K562 (cell line): ENCODE data around the gene IMPG2.

ENCODE experiments used
- CHD1 ChIP-seq: fragments of 200-600 bp; sonication (generic); IDR thresholded peaks from one replicate; pipeline ENCODE4 v1.6.1; 2012; ENCODE audit warnings: mild to moderate bottlenecking, moderate library complexity, low read length, inconsistent platforms
- CTCF ChIP-seq, 3 experiments: IDR thresholded peaks in 2 of 3; conservative IDR thresholded peaks in 1 of 3; 2 replicates each; pipeline ENCODE4 v1.5.1; 2011 to 2012; ENCODE audit warnings: low read length in 3 of 3, mild to moderate bottlenecking in 3 of 3, control low read depth in 2 of 3, improper control_type of control experiment in 1 of 3, inconsistent platforms in 1 of 3, low read depth in 1 of 3, mixed read lengths in 1 of 3, moderate library complexity in 1 of 3; ENCODE audit not compliant: insufficient read depth in 2 of 3
- DDX20 ChIP-seq: fragments of 450-650 bp; IDR thresholded peaks from 2 replicates; pipeline ENCODE4 v1.6.1; 2016; ENCODE audit warnings: missing genetic modification characterization, low read depth, mild to moderate bottlenecking, missing compliant biosample characterization, moderate library complexity
- HMG20B ChIP-seq: fragments of 250-450 bp; sonication (Bioruptor Pico); IDR thresholded peaks from 2 replicates; pipeline ENCODE4 v1.5.0; 2021; ENCODE audit warnings: mild to moderate bottlenecking
- MAZ ChIP-seq, 2 experiments: fragments of 450-650 bp in 1 of 2; sonication (generic) in 1 of 2; formaldehyde crosslinking; IDR thresholded peaks in 1 of 2; conservative IDR thresholded peaks in 1 of 2; 2 replicates each; pipeline versions ENCODE4 v1.4.0 to v1.5.0; 2020; ENCODE audit warnings: mild to moderate bottlenecking in 1 of 2, missing genetic modification reagents in 1 of 2
- POLR2AphosphoS5 ChIP-seq: IDR thresholded peaks from 2 replicates; pipeline ENCODE4 v1.6.1; 2011; ENCODE audit warnings: mild to moderate bottlenecking, low read depth, low read length, moderate library complexity; ENCODE audit not compliant: control insufficient read depth, insufficient read depth
- RAD21 ChIP-seq, 2 experiments: fragments of 250-450 bp in 1 of 2; fragments of 450-650 bp in 1 of 2; sonication (Bioruptor Pico) in 1 of 2; formaldehyde crosslinking in 1 of 2; IDR thresholded peaks in 1 of 2; conservative IDR thresholded peaks in 1 of 2; 2 replicates each; pipeline versions ENCODE4 v1.4.0 to v1.8.0; 2020 to 2022; ENCODE audit warnings: mild to moderate bottlenecking in 2 of 2, moderate library complexity in 1 of 2
- RFX5 ChIP-seq: IDR thresholded peaks from 2 replicates; pipeline ENCODE4 v1.6.1; 2011; ENCODE audit warnings: low read depth, mild to moderate bottlenecking, improper control_type of control experiment, low read length
- TBP ChIP-seq: optimal IDR thresholded peaks from 2 replicates; pipeline ENCODE3; 2011; ENCODE audit warnings: low read depth, low read length, improper control_type of control experiment
- ZC3H8 ChIP-seq: fragments of 450-650 bp; IDR thresholded peaks from 2 replicates; pipeline ENCODE4 v1.6.1; 2017
- ZNF133 ChIP-seq: fragments of 250-450 bp; sonication (Bioruptor Pico); IDR thresholded peaks from 2 replicates; pipeline ENCODE4 v1.4.0; 2020; ENCODE audit warnings: mild to moderate bottlenecking
- TF ChIP-seq, protein P1 (sequence below): sonication (generic); formaldehyde crosslinking; IDR thresholded peaks from 2 replicates; pipeline ENCODE4 v1.8.1; 2023; ENCODE audit warnings: mild to moderate bottlenecking, missing genetic modification reagents
- TF ChIP-seq, protein P2 (sequence below): IDR thresholded peaks from 3 replicates; pipeline ENCODE4 v1.6.1; 2011; ENCODE audit warnings: borderline replicate concordance, mild to moderate bottlenecking; ENCODE audit not compliant: insufficient read length, insufficient read depth

- TF ChIP-seq RFX5: no peak
- TF ChIP-seq CTCF (IDR thresholded peaks at IDR 0.05 in 2 of 3, conservative IDR thresholded peaks at IDR 0.05 in 1 of 3; ENCODE audit: insufficient read depth in 2 of 3, low read depth in 1 of 3, low read length in 3 of 3): no peak
- no peak for TF ChIP-seq TBP
- TF ChIP-seq DDX20 (tag): no peak
- TF ChIP-seq, protein P1, sequence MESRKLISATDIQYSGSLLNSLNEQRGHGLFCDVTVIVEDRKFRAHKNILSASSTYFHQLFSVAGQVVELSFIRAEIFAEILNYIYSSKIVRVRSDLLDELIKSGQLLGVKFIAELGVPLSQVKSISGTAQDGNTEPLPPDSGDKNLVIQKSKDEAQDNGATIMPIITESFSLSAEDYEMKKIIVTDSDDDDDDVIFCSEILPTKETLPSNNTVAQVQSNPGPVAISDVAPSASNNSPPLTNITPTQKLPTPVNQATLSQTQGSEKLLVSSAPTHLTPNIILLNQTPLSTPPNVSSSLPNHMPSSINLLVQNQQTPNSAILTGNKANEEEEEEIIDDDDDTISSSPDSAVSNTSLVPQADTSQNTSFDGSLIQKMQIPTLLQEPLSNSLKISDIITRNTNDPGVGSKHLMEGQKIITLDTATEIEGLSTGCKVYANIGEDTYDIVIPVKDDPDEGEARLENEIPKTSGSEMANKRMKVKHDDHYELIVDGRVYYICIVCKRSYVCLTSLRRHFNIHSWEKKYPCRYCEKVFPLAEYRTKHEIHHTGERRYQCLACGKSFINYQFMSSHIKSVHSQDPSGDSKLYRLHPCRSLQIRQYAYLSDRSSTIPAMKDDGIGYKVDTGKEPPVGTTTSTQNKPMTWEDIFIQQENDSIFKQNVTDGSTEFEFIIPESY (CRISPR knock-in tag): no peak
- TF ChIP-seq ZC3H8: no peak
- no peak for TF ChIP-seq CHD1
- no peak for TF ChIP-seq MAZ (CRISPR knock-in tag; conservative IDR thresholded peaks at IDR 0.05 in 1 of 2, IDR thresholded peaks at IDR 0.05 in 1 of 2)
- no peak for TF ChIP-seq HMG20B (CRISPR knock-in tag)
- no peak for TF ChIP-seq RAD21 (CRISPR knock-in tag; conservative IDR thresholded peaks at IDR 0.05 in 1 of 2, IDR thresholded peaks at IDR 0.05 in 1 of 2)
- TF ChIP-seq, protein P2, sequence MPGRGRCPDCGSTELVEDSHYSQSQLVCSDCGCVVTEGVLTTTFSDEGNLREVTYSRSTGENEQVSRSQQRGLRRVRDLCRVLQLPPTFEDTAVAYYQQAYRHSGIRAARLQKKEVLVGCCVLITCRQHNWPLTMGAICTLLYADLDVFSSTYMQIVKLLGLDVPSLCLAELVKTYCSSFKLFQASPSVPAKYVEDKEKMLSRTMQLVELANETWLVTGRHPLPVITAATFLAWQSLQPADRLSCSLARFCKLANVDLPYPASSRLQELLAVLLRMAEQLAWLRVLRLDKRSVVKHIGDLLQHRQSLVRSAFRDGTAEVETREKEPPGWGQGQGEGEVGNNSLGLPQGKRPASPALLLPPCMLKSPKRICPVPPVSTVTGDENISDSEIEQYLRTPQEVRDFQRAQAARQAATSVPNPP: no peak
- TF ChIP-seq POLR2AphosphoS5: no peak
- TF ChIP-seq ZNF133 (CRISPR knock-in tag): no peak
Measured at GRCh38 chr3:101303836-101304235, 16.5 kb downstream of the IMPG2 start.
